GM12891 (cell line): ENCODE results near the gene KIF4A.

Experiments
- PAX5 ChIP-seq: IDR thresholded peaks from 2 replicates; pipeline ENCODE4 v1.6.1; 2011; ENCODE audit warnings: low read length, moderate library complexity, mild to moderate bottlenecking; ENCODE audit not compliant: insufficient read depth, severe bottlenecking
- POLR2A ChIP-seq: IDR thresholded peaks from 2 replicates; pipeline ENCODE4 v1.6.1; 2011; ENCODE audit warnings: low read depth, low read length, control low read depth
- POLR2AphosphoS5 ChIP-seq: IDR thresholded peaks from 2 replicates; pipeline ENCODE4 v1.6.1; 2011; ENCODE audit warnings: low read depth, low read length, control low read depth
- POU2F2 ChIP-seq: IDR thresholded peaks from 2 replicates; pipeline ENCODE4 v1.6.1; 2011; ENCODE audit warnings: low read depth, mild to moderate bottlenecking, control low read depth, low read length, moderate library complexity
- SPI1 ChIP-seq: IDR thresholded peaks from 2 replicates; pipeline ENCODE4 v1.6.1; 2011; ENCODE audit warnings: low read depth, low read length, control low read depth
- TAF1 ChIP-seq: IDR thresholded peaks from 2 replicates; pipeline ENCODE4 v1.6.1; 2011; ENCODE audit warnings: low read depth, low read length, control low read depth

GRCh38 chrX:70444326-70444945 is 154.5 kb downstream of the KIF4A start, which contains the start of gene DLG3:
- TF ChIP-seq POLR2A: no peak
- no peak for TF ChIP-seq POLR2AphosphoS5
- TF ChIP-seq TAF1: no peak
- no peak for TF ChIP-seq PAX5
- TF ChIP-seq SPI1: no peak
- no peak for TF ChIP-seq POU2F2
